ENCODE data around the gene PIGL.
"Not testable (repeated sequence)": the region's sequence is repeated elsewhere in the genome, so short reads cannot be mapped to it uniquely, and the experiment has no call there.

Gene PIGL

GRCh38 chr17:16216341-16217001 is 539 bp upstream of the PIGL start:
- DNase-seq (ENCODE audit: low read depth in 2 of 2): not testable (repeated sequence)

GRCh38 chr17:16222406-16222805 is 5.4 kb downstream of the PIGL start:
- DNase-seq (ENCODE audit: low read depth in 2 of 2): no peak

- not testable (repeated sequence) for DNase-seq (ENCODE audit: low read depth in 2 of 2)
These were observed 13.0 kb downstream of the PIGL start for GRCh38 chr17:16229912-16230561.

- DNase-seq (ENCODE audit: low read depth in 2 of 2): no peak
These were observed 15.4 kb downstream of the PIGL start for GRCh38 chr17:16232391-16232790.

GRCh38 chr17:16239931-16240330 is 22.9 kb downstream of the PIGL start:
- no peak for DNase-seq (ENCODE audit: low read depth in 2 of 2)

GRCh38 chr17:16241906-16242399 is 24.9 kb downstream of the PIGL start:
- DNase-seq (ENCODE audit: low read depth in 2 of 2): no peak

GRCh38 chr17:16243385-16243784 is 26.4 kb downstream of the PIGL start:
- DNase-seq (ENCODE audit: low read depth in 2 of 2): no peak

GRCh38 chr17:16243801-16244567 is 27.0 kb downstream of the PIGL start:
- no peak for DNase-seq (ENCODE audit: low read depth in 2 of 2)

- DNase-seq (ENCODE audit: low read depth in 2 of 2): no peak
These were observed 30.6 kb downstream of the PIGL start for GRCh38 chr17:16247586-16247984.

GRCh38 chr17:16250635-16251034 is 33.6 kb downstream of the PIGL start:
- no peak for DNase-seq (ENCODE audit: low read depth in 2 of 2)

GRCh38 chr17:16251043-16251442 is 34.0 kb downstream of the PIGL start:
- DNase-seq (ENCODE audit: low read depth in 2 of 2): no peak

GRCh38 chr17:16251556-16251955 is 34.5 kb downstream of the PIGL start:
- no peak for DNase-seq (ENCODE audit: low read depth in 2 of 2)

GRCh38 chr17:16254773-16255400 is 37.9 kb downstream of the PIGL start:
- DNase-seq (ENCODE audit: low read depth in 2 of 2): no peak

GRCh38 chr17:16255481-16255921 is 38.5 kb downstream of the PIGL start:
- DNase-seq (ENCODE audit: low read depth in 2 of 2): no peak

GRCh38 chr17:16258901-16259300 is 41.9 kb downstream of the PIGL start:
- DNase-seq (ENCODE audit: low read depth in 2 of 2): no peak

- DNase-seq (ENCODE audit: low read depth in 2 of 2): no peak
These were observed 42.9 kb downstream of the PIGL start for GRCh38 chr17:16259926-16260325.

GRCh38 chr17:16261049-16261448 is 44.0 kb downstream of the PIGL start:
- no peak for DNase-seq (ENCODE audit: low read depth in 2 of 2)

- DNase-seq (ENCODE audit: low read depth in 2 of 2): no peak
These were observed 45.2 kb downstream of the PIGL start for GRCh38 chr17:16262201-16262600.

GRCh38 chr17:16267174-16267573 is 50.2 kb downstream of the PIGL start:
- no peak for DNase-seq (ENCODE audit: low read depth in 2 of 2)

GRCh38 chr17:16269658-16270057 is 52.6 kb downstream of the PIGL start:
- no peak for DNase-seq (ENCODE audit: low read depth in 2 of 2)

GRCh38 chr17:16272111-16272840 is 55.3 kb downstream of the PIGL start:
- DNase-seq (ENCODE audit: low read depth in 2 of 2): no peak

Measured in stimulated activated CD4-positive, alpha-beta T cell treated with anti-CD3 and anti-CD28 coated beads, Interleukin-4, amount 100 ng/mL, for 48 hours (primary cell).